Astrocyte of the spinal cord (primary cell): ENCODE measurements around the gene FJX1.
A peak's percentile ranks its signal among the peaks of the same experiment; 100 is the strongest.
"Not testable (repeated sequence)": the region's sequence is repeated elsewhere in the genome, so short reads cannot be mapped to it uniquely, and the experiment has no call there.

ENCODE experiments used
- DNase-seq: peaks from one replicate; pipeline ENCODE4 v3.0.0; 2011; ENCODE audit warnings: low read depth, low spot score
- H3K4me3 ChIP-seq: 2 replicates; pipeline ENCODE4 v1.5.1; 2011; ENCODE audit warnings: low read depth, mild to moderate bottlenecking, low read length, moderate library complexity
- CTCF ChIP-seq: IDR thresholded peaks from 2 replicates; pipeline ENCODE4 v1.5.1; 2012; ENCODE audit warnings: low read depth, mild to moderate bottlenecking, low read length, inconsistent platforms
- in situ Hi-C: cut with HindIII; loops from 2 replicates; pipeline ENCODE4 v1.10.0; 2017; ENCODE audit warnings: low sequenced_read_pairs

The FJX1 gene

GRCh38 chr11:35650006-35650405 is 31.7 kb downstream of the FJX1 start:
- in situ Hi-C loops = no loop called here
- TF ChIP-seq CTCF = no peak
- DNase-seq = peak; percentile 34
- no peak overlapping the region for H3K4me3 ChIP-seq

GRCh38 chr11:35650467-35650866 is 32.2 kb downstream of the FJX1 start:
- no peak for TF ChIP-seq CTCF
- DNase-seq = no peak
- H3K4me3 ChIP-seq = no peak overlapping the region
- in situ Hi-C loops = no loop called here

GRCh38 chr11:35651263-35651662 is 33.0 kb downstream of the FJX1 start:
- DNase-seq = no peak
- no peak overlapping the region for H3K4me3 ChIP-seq
- no peak for TF ChIP-seq CTCF
- in situ Hi-C loops = no loop called here

- H3K4me3 ChIP-seq, in situ Hi-C loops, DNase-seq: not testable (repeated sequence)
Observed at GRCh38 chr11:35652786-35653185, 34.5 kb downstream of the FJX1 start.

GRCh38 chr11:35654711-35655110 is 36.5 kb downstream of the FJX1 start:
- in situ Hi-C loops = no loop called here
- TF ChIP-seq CTCF = no peak
- H3K4me3 ChIP-seq = no peak overlapping the region
- no peak for DNase-seq

GRCh38 chr11:35655254-35655653 is 37.0 kb downstream of the FJX1 start:
- in situ Hi-C loops = no loop called here
- no peak for TF ChIP-seq CTCF
- DNase-seq = no peak
- H3K4me3 ChIP-seq = no peak overlapping the region

- in situ Hi-C loops = no loop called here
- DNase-seq = no peak
- H3K4me3 ChIP-seq = no peak overlapping the region
- TF ChIP-seq CTCF = no peak
Observed at GRCh38 chr11:35655856-35656255, 37.6 kb downstream of the FJX1 start.
